MM.1S (cell line): ENCODE measurements around the gene ALDH5A1.

ENCODE experiments used
- DNase-seq: peaks from one replicate; pipeline ENCODE4 v3.0.0-alpha.2; 2015
- H2AFZ ChIP-seq: fragments of 300-600 bp; sonication (generic); 2 replicates; pipeline ENCODE4 v1.6.0; 2016; ENCODE audit warnings: antibody characterized with exemption, low read length
- H3F3A ChIP-seq: fragments of 300-600 bp; sonication (generic); 2 replicates; pipeline ENCODE4 v1.6.1; 2016; ENCODE audit warnings: mild to moderate bottlenecking, antibody characterized with exemption, low read length, moderate library complexity, mixed read lengths; ENCODE audit not compliant: insufficient read depth
- H3K27ac ChIP-seq: fragments of 300-600 bp; sonication (generic); 2 replicates; pipeline ENCODE4 v1.5.1; 2016; ENCODE audit warnings: mild to moderate bottlenecking, low read length
- H3K27me3 ChIP-seq: fragments of 300-600 bp; sonication (generic); replicated peaks from 2 replicates; pipeline ENCODE4 v1.6.0; 2016; ENCODE audit warnings: low read length; ENCODE audit not compliant: insufficient read depth
- H3K36me3 ChIP-seq: fragments of 300-600 bp; sonication (generic); replicated peaks from 2 replicates; pipeline ENCODE4 v1.6.1; 2016; ENCODE audit warnings: mild to moderate bottlenecking, low read length, mixed read lengths; ENCODE audit not compliant: insufficient read depth
- H3K4me1 ChIP-seq: fragments of 300-600 bp; sonication (generic); 2 replicates; pipeline ENCODE4 v1.6.1; 2016; ENCODE audit warnings: low read length, mixed read lengths
- H3K4me2 ChIP-seq: fragments of 300-600 bp; sonication (generic); 2 replicates; pipeline ENCODE4 v1.6.0; 2016; ENCODE audit warnings: low read depth, low read length
- H3K4me3 ChIP-seq: fragments of 300-600 bp; sonication (generic); 2 replicates; pipeline ENCODE4 v1.5.1; 2016; ENCODE audit warnings: low read length, mixed read lengths
- H3K79me2 ChIP-seq: fragments of 300-600 bp; sonication (generic); 2 replicates; pipeline ENCODE4 v1.6.1; 2016; ENCODE audit warnings: mixed run types, low read length, mixed read lengths
- H3K9ac ChIP-seq: fragments of 300-600 bp; sonication (generic); 2 replicates; pipeline ENCODE4 v1.6.1; 2016; ENCODE audit warnings: low read length, mixed read lengths
- H3K9me2 ChIP-seq: fragments of 300-600 bp; sonication (generic); replicated peaks from 2 replicates; pipeline ENCODE4 v1.6.1; 2016; ENCODE audit warnings: mild to moderate bottlenecking, low read length, mixed read lengths; ENCODE audit not compliant: insufficient read depth
- H3K9me3 ChIP-seq: fragments of 300-600 bp; sonication (generic); replicated peaks from 2 replicates; pipeline ENCODE4 v1.6.1; 2016; ENCODE audit warnings: mild to moderate bottlenecking, low read length, mixed read lengths; ENCODE audit not compliant: insufficient read depth
- H4K20me1 ChIP-seq: fragments of 300-600 bp; sonication (generic); 2 replicates; pipeline ENCODE4 v1.6.1; 2016; ENCODE audit warnings: mild to moderate bottlenecking, low read length, moderate library complexity, mixed read lengths; ENCODE audit not compliant: insufficient read depth
- CTCF ChIP-seq: fragments of 300-600 bp; sonication (generic); IDR thresholded peaks from 2 replicates; pipeline ENCODE4 v1.5.1; 2016; ENCODE audit warnings: antibody characterized with exemption, low read length, mixed read lengths
- EZH2 ChIP-seq: fragments of 300-600 bp; sonication (generic); optimal IDR thresholded peaks from 2 replicates; pipeline ENCODE3; 2017; ENCODE audit warnings: low read depth, mild to moderate bottlenecking, antibody characterized with exemption, low read length, mixed read lengths
- EZH2phosphoT487 ChIP-seq: fragments of 300-600 bp; sonication (generic); IDR thresholded peaks from 2 replicates; pipeline ENCODE4 v1.6.1; 2018; ENCODE audit warnings: antibody characterized with exemption, low read length

Gene ALDH5A1

GRCh38 chr6:24458941-24459340 is 35.8 kb upstream of the ALDH5A1 start:
- H3K27me3 ChIP-seq = no peaks in the 10 kb centered on the region
- no peaks in the 10 kb centered on the region for H4K20me1 ChIP-seq
- H3K4me1 ChIP-seq = no peaks in the 10 kb centered on the region
- no peaks in the 10 kb centered on the region for H3K36me3 ChIP-seq
- DNase-seq = no peak
- no peak overlapping the region for H2AFZ ChIP-seq
- H3K4me3 ChIP-seq = no peak overlapping the region
- H3K9me3 ChIP-seq = no peaks in the 10 kb centered on the region
- no peaks in the 10 kb centered on the region for H3K79me2 ChIP-seq
- no peaks in the 10 kb centered on the region for H3F3A ChIP-seq
- H3K9ac ChIP-seq = no peak overlapping the region
- H3K9me2 ChIP-seq = no peaks in the 10 kb centered on the region
- TF ChIP-seq EZH2 (no peak), CTCF (no peak), EZH2phosphoT487 (no peak)
- no peak overlapping the region for H3K4me2 ChIP-seq
- no peak overlapping the region for H3K27ac ChIP-seq

DNA sequence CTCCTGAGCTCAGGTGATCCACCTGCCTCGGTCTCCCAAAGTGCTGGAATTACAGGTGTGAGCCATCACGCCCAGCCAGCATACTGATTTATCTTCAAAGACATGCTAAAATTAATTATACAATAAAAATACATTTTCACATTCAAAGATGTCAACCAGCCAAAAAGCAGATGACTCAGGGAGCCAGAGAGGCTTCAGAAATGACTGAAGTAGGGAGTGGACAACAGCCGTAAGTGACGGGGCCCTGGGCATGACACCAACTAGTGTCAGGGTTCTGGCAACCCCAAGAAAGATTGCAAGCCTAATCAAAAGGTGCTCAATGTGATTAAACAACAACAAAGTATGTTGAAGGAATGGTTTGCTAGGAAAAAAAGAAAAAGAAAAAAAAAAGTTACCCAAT is 33.8 kb upstream of the ALDH5A1 start:
- no peak overlapping the region for H3K27ac ChIP-seq
- H4K20me1 ChIP-seq = no peaks in the 10 kb centered on the region
- H3F3A ChIP-seq = no peaks in the 10 kb centered on the region
- TF ChIP-seq EZH2phosphoT487 = no peak
- TF ChIP-seq EZH2 = no peak
- no peak for TF ChIP-seq CTCF
- H3K4me1 ChIP-seq = no peaks in the 10 kb centered on the region
- no peaks in the 10 kb centered on the region for H3K9me2 ChIP-seq
- no peaks in the 10 kb centered on the region for H3K79me2 ChIP-seq
- no peak overlapping the region for H2AFZ ChIP-seq
- no peaks in the 10 kb centered on the region for H3K36me3 ChIP-seq
- no peaks in the 10 kb centered on the region for H3K9me3 ChIP-seq
- no peak overlapping the region for H3K9ac ChIP-seq
- H3K27me3 ChIP-seq = no peaks in the 10 kb centered on the region
- H3K4me3 ChIP-seq = no peak overlapping the region
- H3K4me2 ChIP-seq = no peak overlapping the region
- DNase-seq = no peak

GRCh38 chr6:24464253-24465038 is 30.3 kb upstream of the ALDH5A1 start:
- no peak overlapping the region for H3K4me3 ChIP-seq
- H3F3A ChIP-seq = no peaks in the 10 kb centered on the region

More at GRCh38 chr6:24464253-24465038, 30.3 kb upstream of the ALDH5A1 start:
- no peaks in the 10 kb centered on the region for H3K9me2 ChIP-seq
- H3K27ac ChIP-seq = no peak overlapping the region
- H3K27me3 ChIP-seq = no peaks in the 10 kb centered on the region
- H2AFZ ChIP-seq = no peak overlapping the region
- TF ChIP-seq CTCF = no peak
- TF ChIP-seq EZH2phosphoT487 = no peak
- no peak for TF ChIP-seq EZH2
- no peaks in the 10 kb centered on the region for H3K4me1 ChIP-seq
- H3K9me3 ChIP-seq = no peaks in the 10 kb centered on the region
- H3K9ac ChIP-seq = no peak overlapping the region
- no peak for DNase-seq
- H3K4me2 ChIP-seq = no peak overlapping the region
- H4K20me1 ChIP-seq = no peaks in the 10 kb centered on the region
- no peaks in the 10 kb centered on the region for H3K79me2 ChIP-seq
- H3K36me3 ChIP-seq = no peaks in the 10 kb centered on the region
